ENCODE measurements around the gene METTL16.

- no peak for TF ChIP-seq ARNTL (CRISPR knock-in tag; IDR thresholded peaks at IDR 0.05; ENCODE audit: borderline replicate concordance, low read depth)
- no peak for TF ChIP-seq RARB (CRISPR knock-in tag; IDR thresholded peaks at IDR 0.05)
- no peak for TF ChIP-seq ZNF8 (CRISPR knock-in tag; IDR thresholded peaks at IDR 0.05)
- TF ChIP-seq ZC3H10 (CRISPR knock-in tag; IDR thresholded peaks at IDR 0.05): no peak
- no peak for TF ChIP-seq ISL1 (CRISPR knock-in tag; IDR thresholded peaks at IDR 0.05)
- TF ChIP-seq ZNF565 (CRISPR knock-in tag; conservative IDR thresholded peaks at IDR 0.05; ENCODE audit: low read depth): no peak
- no peak for TF ChIP-seq ZFP3 (CRISPR knock-in tag; IDR thresholded peaks at IDR 0.05)
- no peak for TF ChIP-seq POU6F1 (CRISPR knock-in tag; IDR thresholded peaks at IDR 0.05; ENCODE audit: borderline replicate concordance, low read depth)
Measured at GRCh38 chr17:2462481-2462880, 49.2 kb downstream of the METTL16 start.
